SU-DHL-6 (cell line): ENCODE data around the gene SLC35E2B.

ENCODE experiments used
- H2AFZ ChIP-seq: fragments of 200-600 bp; sonication (generic); 2 replicates; pipeline ENCODE4 v1.6.1; 2014; ENCODE audit warnings: low read depth, mild to moderate bottlenecking, moderate library complexity, mixed read lengths, antibody characterized with exemption, low read length; ENCODE audit not compliant: severe bottlenecking
- H3F3A ChIP-seq: fragments of 200-600 bp; shearing (Covaris generic); 2 replicates; pipeline ENCODE4 v1.6.0; 2016; ENCODE audit warnings: antibody characterized with exemption, mild to moderate bottlenecking; ENCODE audit not compliant: insufficient read depth
- H3K27ac ChIP-seq: fragments of 200-600 bp; sonication (generic); 2 replicates; pipeline ENCODE4 v1.5.1; 2016; ENCODE audit warnings: low read depth, mild to moderate bottlenecking, low read length, moderate library complexity, mixed read lengths
- H3K27me3 ChIP-seq: fragments of 200-600 bp; sonication (generic), shearing (Covaris generic); 2 replicates; pipeline ENCODE4 v1.6.0; 2014; ENCODE audit warnings: mild to moderate bottlenecking, low read length
- H3K36me3 ChIP-seq: fragments of 200-600 bp; sonication (generic); 2 replicates; pipeline ENCODE4 v1.6.1; 2014; ENCODE audit warnings: mild to moderate bottlenecking, low read length, mixed read lengths
- H3K4me2 ChIP-seq: fragments of 300-600, 200-600 bp; shearing (Covaris generic), sonication (generic); 2 replicates; pipeline ENCODE4 v1.6.0; 2014; ENCODE audit warnings: low read length, low read depth, mild to moderate bottlenecking; ENCODE audit not compliant: poor library complexity, severe bottlenecking
- H3K4me3 ChIP-seq: fragments of 200-600 bp; sonication (generic); 2 replicates; pipeline ENCODE4 v1.5.1; 2014; ENCODE audit warnings: antibody characterized with exemption, low read length, mild to moderate bottlenecking, mixed read lengths; ENCODE audit not compliant: insufficient read depth, poor library complexity, severe bottlenecking
- H3K79me2 ChIP-seq: fragments of 200-600 bp; sonication (generic); 2 replicates; pipeline ENCODE4 v1.6.1; 2014; ENCODE audit warnings: mild to moderate bottlenecking, low read length, moderate library complexity; ENCODE audit not compliant: insufficient read depth
- H3K9ac ChIP-seq: fragments of 200-600 bp; sonication (generic); 2 replicates; pipeline ENCODE4 v1.7.0; 2014; ENCODE audit warnings: mild to moderate bottlenecking, low read length
- H3K9me2 ChIP-seq: fragments of 200-600 bp; sonication (generic); replicated peaks from 2 replicates; pipeline ENCODE4 v1.6.1; 2014; ENCODE audit warnings: low read length; ENCODE audit not compliant: insufficient read depth
- H3K9me3 ChIP-seq: fragments of 200-600 bp; sonication (generic); 2 replicates; pipeline ENCODE4 v1.6.1; 2014; ENCODE audit warnings: low read length, mixed read lengths; ENCODE audit not compliant: insufficient read depth
- H4K20me1 ChIP-seq: fragments of 200-600 bp; sonication (generic); 2 replicates; pipeline ENCODE4 v1.6.1; 2014; ENCODE audit warnings: low read depth, mild to moderate bottlenecking, antibody characterized with exemption, low read length, moderate library complexity, mixed read lengths
- EZH2phosphoT487 ChIP-seq: fragments of 200-600 bp; sonication (generic), shearing (Covaris generic); conservative IDR thresholded peaks from 2 replicates; pipeline ENCODE4 v1.6.1; 2018; ENCODE audit warnings: mild to moderate bottlenecking, antibody characterized with exemption, low read length, moderate library complexity, mixed read lengths
- TF ChIP-seq, protein P1 (sequence below): fragments of 200-600 bp; sonication (generic); IDR thresholded peaks from one replicate; pipeline ENCODE4 v1.5.1; 2017; ENCODE audit warnings: antibody characterized with exemption, mild to moderate bottlenecking, low read length, moderate library complexity; ENCODE audit not compliant: insufficient read depth, poor library complexity, severe bottlenecking

The SLC35E2B gene

DNA sequence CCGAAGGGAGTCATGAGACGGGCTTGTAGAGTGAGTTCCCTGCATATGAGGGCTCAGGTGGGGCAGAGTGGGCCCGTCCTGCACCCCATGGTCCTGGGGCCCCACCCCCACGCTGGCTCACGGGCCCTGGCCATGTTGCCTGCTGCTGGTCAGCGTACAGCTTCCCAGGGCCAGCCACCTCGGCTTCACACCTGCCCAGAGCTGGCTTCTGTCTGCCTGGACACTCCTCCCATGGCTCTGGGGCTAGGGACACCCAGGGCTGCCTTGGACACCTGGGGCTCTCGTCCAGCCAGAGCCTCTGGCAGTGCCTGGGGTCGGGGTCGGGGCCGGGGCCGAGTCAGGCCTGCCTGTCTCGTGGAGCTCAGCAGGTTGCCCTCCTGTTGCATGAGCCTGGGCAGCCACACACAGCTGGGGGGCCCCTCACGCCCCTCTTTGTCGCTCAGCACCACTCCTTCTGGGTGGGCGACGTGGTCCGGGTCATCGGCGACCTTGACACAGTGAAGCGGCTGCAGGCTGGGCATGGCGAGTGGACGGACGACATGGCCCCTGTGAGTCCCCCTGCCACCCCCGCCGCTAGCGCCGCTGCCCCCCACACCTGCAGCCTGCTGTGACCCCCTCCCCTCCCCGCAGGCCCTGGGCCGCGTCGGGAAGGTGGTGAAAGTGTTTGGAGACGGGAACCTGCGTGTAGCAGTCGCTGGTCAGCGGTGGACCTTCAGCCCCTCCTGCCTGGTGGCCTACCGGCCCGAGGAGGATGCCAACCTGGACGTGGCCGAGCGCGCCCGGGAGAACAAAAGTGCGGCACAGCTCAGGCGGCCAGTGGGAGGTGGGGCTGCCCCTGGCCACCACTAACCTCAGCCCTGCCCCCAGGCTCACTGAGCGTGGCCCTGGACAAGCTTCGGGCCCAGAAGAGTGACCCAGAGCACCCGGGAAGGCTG, 66.1 kb downstream of the SLC35E2B start:
- Histone ChIP-seq H4K20me1 (no peaks in the 10 kb centered on the region), H3K79me2 (no peaks in the 10 kb centered on the region), H3K27me3 (no peaks in the 10 kb centered on the region), H3K4me2 (no peak overlapping the region), H3K9me2 (no peaks in the 10 kb centered on the region), H2AFZ (no peak overlapping the region), H3K36me3 (no peaks in the 10 kb centered on the region), H3K9ac (no peak overlapping the region), H3K27ac (no peak overlapping the region), H3K4me3 (no peak overlapping the region), H3F3A (no peaks in the 10 kb centered on the region), H3K9me3 (no peaks in the 10 kb centered on the region)
- TF ChIP-seq, protein P1, sequence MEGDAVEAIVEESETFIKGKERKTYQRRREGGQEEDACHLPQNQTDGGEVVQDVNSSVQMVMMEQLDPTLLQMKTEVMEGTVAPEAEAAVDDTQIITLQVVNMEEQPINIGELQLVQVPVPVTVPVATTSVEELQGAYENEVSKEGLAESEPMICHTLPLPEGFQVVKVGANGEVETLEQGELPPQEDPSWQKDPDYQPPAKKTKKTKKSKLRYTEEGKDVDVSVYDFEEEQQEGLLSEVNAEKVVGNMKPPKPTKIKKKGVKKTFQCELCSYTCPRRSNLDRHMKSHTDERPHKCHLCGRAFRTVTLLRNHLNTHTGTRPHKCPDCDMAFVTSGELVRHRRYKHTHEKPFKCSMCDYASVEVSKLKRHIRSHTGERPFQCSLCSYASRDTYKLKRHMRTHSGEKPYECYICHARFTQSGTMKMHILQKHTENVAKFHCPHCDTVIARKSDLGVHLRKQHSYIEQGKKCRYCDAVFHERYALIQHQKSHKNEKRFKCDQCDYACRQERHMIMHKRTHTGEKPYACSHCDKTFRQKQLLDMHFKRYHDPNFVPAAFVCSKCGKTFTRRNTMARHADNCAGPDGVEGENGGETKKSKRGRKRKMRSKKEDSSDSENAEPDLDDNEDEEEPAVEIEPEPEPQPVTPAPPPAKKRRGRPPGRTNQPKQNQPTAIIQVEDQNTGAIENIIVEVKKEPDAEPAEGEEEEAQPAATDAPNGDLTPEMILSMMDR, result no peak
- no peak for TF ChIP-seq EZH2phosphoT487

DNA sequence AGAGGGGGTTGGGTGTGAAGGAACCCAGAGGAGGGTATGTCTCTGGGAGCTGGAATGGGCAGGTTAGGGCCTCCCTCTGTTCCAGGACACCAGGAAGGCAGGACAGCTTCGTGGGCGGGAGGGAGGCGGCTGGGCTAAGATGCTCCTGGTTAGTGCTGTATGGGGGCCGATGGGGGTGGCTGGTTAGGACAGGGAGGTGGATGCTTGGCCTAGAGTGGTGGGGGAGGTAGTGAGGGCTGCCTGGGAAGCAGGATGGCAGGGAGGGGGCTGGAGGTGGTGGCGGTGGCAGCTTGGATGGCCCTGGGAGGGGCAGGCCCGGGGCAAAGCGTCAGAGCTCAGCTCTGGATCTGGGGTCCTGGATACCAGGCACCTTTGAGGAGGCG, 66.8 kb downstream of the SLC35E2B start:
- H3K4me3 ChIP-seq, result no peak overlapping the region
- H3K4me2 ChIP-seq, result no peak overlapping the region
- no peaks in the 10 kb centered on the region for H4K20me1 ChIP-seq
- no peak overlapping the region for H2AFZ ChIP-seq
- no peaks in the 10 kb centered on the region for H3K27me3 ChIP-seq
- H3K9me2 ChIP-seq, result no peaks in the 10 kb centered on the region
- no peaks in the 10 kb centered on the region for H3F3A ChIP-seq
- no peaks in the 10 kb centered on the region for H3K36me3 ChIP-seq
- H3K9me3 ChIP-seq, result no peaks in the 10 kb centered on the region
- no peak overlapping the region for H3K27ac ChIP-seq
- no peak for TF ChIP-seq EZH2phosphoT487
- TF ChIP-seq, protein P1, result no peak
- no peak overlapping the region for H3K9ac ChIP-seq
- no peaks in the 10 kb centered on the region for H3K79me2 ChIP-seq

GRCh38 chr1:1625404-1625775, 67.2 kb downstream of the SLC35E2B start:
- Histone ChIP-seq H3K9me2 (no peaks in the 10 kb centered on the region), H4K20me1 (no peaks in the 10 kb centered on the region), H3K9me3 (no peaks in the 10 kb centered on the region), H3K4me2 (no peak overlapping the region), H3K4me3 (no peak overlapping the region), H3K36me3 (no peaks in the 10 kb centered on the region), H3K9ac (no peak overlapping the region), H3K27me3 (no peaks in the 10 kb centered on the region), H3F3A (no peaks in the 10 kb centered on the region), H3K79me2 (no peaks in the 10 kb centered on the region), H2AFZ (no peak overlapping the region), H3K27ac (no peak overlapping the region)
- TF ChIP-seq EZH2phosphoT487, result no peak
- TF ChIP-seq, protein P1, result no peak
